GM19372 (cell line): ENCODE measurements around the gene POLR2E.

Experiments used
- ATAC-seq: cut with Tn5 transposase; IDR thresholded peaks from one replicate; pipeline ENCODE4 v1.9.1; 2021; ENCODE audit warnings: mild to moderate bottlenecking, low read depth, moderate library complexity; ENCODE audit not compliant: unreplicated experiment

POLR2E gene

GRCh38 chr19:1052349-1052975 lies 42.7 kb downstream of the POLR2E start:
- ATAC-seq, result no peak

GRCh38 chr19:1051791-1052190 lies 43.4 kb downstream of the POLR2E start:
- ATAC-seq, result no peak

GRCh38 chr19:1050989-1051788 lies 44.0 kb downstream of the POLR2E start:
- ATAC-seq, result no peak

- no peak for ATAC-seq
These were observed 45.4 kb downstream of the POLR2E start for GRCh38 chr19:1049800-1050199.

GRCh38 chr19:1049106-1049505 lies 46.1 kb downstream of the POLR2E start:
- no peak for ATAC-seq

GRCh38 chr19:1047696-1048147 lies 47.5 kb downstream of the POLR2E start:
- no peak for ATAC-seq

GRCh38 chr19:1046836-1047695 lies 48.1 kb downstream of the POLR2E start:
- ATAC-seq, result no peak

GRCh38 chr19:1046117-1046626 lies 49.0 kb downstream of the POLR2E start:
- ATAC-seq, result no peak

- ATAC-seq, result no peak
These were observed 50.0 kb downstream of the POLR2E start for GRCh38 chr19:1045247-1045603.

- no peak for ATAC-seq
These were observed 52.3 kb downstream of the POLR2E start for GRCh38 chr19:1042689-1043511.

- no peak for ATAC-seq
These were observed 53.1 kb downstream of the POLR2E start for GRCh38 chr19:1041835-1042685.

GRCh38 chr19:1041272-1041834 lies 53.8 kb downstream of the POLR2E start:
- no peak for ATAC-seq

GRCh38 chr19:1040476-1041271 lies 54.5 kb downstream of the POLR2E start:
- peak; percentile 40 for ATAC-seq

- ATAC-seq, result peak; percentile 67
These were observed 55.3 kb downstream of the POLR2E start, which contains the start of gene ABCA7 for GRCh38 chr19:1039646-1040475. TSS of gene ABCA7 (plus strand) at chr19:1040107. CDS start at chr19:1041362, 1,255 bp downstream.

- no peak for ATAC-seq
These were observed 56.1 kb downstream of the POLR2E start for GRCh38 chr19:1038978-1039645.

GRCh38 chr19:1037621-1038064 lies 57.5 kb downstream of the POLR2E start:
- no peak for ATAC-seq
